CD4-positive, alpha-beta T cell treated with Interleukin-12 subunit alpha and Interleukin-12 subunit beta, for 1 hour (primary cell): ENCODE data around the gene LOC128125822.
"Not testable (repeated sequence)": the region's sequence is repeated elsewhere in the genome, so short reads cannot be mapped to it uniquely, and the experiment has no call there.

Source experiments
- DNase-seq: peaks from one replicate; pipeline ENCODE4 v3.0.0-alpha.2; 2020

Gene LOC128125822

DNA sequence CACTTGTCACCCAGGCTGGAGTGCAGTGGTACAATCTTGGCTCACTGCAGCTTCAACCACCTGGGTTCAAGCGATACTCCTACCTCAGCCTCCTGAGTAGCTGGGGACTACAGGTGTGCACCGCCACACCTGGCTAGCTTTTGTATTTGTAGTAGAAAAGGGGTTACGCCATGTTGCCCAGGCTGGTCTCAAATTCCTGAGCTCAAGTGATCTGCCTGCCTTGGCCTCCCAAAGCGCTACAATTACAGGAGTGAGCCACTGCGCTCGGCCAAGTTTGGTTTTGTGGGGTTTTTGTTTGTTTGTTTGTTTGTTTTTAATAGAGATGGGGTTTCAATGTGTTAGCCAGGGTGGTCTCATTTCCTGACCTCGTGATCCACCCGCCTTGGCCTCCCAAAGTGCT lies 12.3 kb downstream of the LOC128125822 start:
- no peak for DNase-seq

- DNase-seq: not testable (repeated sequence)
These were observed 13.4 kb downstream of the LOC128125822 start for GRCh38 chr6:63585652-63586051.

DNA sequence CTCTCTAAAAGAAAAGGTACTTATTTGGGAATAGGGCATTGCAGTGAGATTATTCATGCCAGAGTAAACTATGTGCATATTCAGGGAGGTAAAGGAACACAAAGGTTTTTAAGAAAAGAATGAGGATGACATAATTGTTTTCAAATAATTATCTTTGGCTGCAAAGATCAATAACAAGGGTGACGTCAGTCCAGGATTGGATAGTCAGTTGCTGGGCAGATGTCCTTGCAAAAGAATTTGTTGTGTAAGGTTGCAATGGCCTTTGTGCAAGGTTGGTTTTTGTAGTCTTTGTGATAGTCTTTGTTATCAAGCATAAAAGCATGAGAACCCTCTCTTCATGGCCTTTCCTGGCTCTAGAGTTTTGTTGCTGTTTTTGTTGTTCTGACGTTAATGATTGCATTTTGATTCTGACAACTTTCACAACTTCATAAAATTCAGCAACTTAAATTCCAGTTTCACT lies 17.7 kb downstream of the LOC128125822 start:
- no peak for DNase-seq

DNA sequence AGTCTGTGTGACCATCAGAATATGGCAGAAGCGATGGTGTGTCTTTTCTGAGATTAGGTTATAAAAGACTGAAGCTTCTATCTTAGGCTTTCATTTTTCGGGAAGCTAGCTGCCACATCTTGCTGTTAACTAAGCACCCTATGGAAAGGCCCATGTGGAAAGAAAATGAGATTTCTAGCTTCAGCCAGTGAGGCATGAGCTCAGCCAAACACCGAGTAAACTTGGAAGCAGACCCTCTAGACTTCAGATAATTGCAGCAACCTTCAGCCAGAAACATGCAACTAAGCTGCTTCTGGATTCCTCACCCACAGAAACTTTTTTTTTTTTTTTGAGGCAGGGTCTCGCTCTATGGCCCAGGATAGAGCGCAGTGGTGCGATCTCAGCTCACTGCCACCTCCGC lies 20.6 kb downstream of the LOC128125822 start:
- no peak for DNase-seq

DNA sequence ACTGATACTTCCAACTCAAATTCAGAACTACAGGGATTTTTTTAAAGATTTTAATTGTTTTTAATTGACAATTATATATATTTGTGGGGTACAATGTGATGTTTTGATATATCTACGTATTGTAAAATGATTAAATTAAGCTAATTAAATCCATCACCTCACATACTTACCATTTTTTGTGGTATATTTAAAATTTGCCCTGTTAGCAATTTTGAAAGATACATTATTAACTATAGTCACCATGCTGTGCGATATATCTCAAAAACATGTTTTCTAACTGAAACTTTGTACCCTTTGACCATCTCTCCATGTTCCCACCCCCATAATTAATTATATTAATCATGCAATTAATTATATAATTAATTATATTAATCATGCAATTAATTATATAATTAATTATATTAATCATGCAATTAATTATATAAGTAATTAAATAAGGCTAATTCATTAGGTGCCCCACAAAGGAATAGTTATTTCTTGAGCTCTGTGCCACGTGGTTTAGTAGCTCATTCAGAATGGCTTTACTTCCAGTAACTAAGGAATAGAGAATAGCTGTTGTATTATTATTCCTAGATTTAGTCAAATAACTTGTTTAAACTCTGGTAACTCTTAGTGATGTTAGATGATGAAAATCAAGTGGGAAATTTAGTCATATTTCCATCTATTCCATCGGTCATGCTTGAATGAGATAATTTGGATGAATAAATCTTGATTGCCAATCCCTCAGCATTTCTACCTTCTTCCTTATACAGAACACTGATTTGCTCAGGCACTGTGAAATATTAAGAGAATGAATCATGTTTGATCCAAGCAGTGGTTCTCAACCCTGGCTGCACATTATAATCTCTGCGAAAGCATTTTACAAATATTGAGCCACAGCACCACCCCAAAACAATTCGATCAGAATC lies 25.1 kb downstream of the LOC128125822 start:
- no peak for DNase-seq

- DNase-seq: peak; percentile 83
These were observed 26.1 kb downstream of the LOC128125822 start for GRCh38 chr6:63598049-63599036.

- no peak for DNase-seq
These were observed 27.0 kb downstream of the LOC128125822 start for GRCh38 chr6:63599243-63599642.

GRCh38 chr6:63600136-63600535 lies 27.9 kb downstream of the LOC128125822 start:
- DNase-seq: no peak

- DNase-seq: no peak
These were observed 37.0 kb downstream of the LOC128125822 start for GRCh38 chr6:63609231-63609630.

GRCh38 chr6:63610944-63611343 lies 38.7 kb downstream of the LOC128125822 start:
- DNase-seq: no peak

GRCh38 chr6:63611560-63611959 lies 39.3 kb downstream of the LOC128125822 start:
- DNase-seq: no peak

GRCh38 chr6:63615590-63615989 lies 43.3 kb downstream of the LOC128125822 start:
- no peak for DNase-seq
